Stimulated activated CD4-positive, alpha-beta T cell treated with anti-CD3 and anti-CD28 coated beads, TNF-alpha, amount 100 ng/mL, for 48 hours (primary cell): ENCODE measurements around the gene MAPT.
A peak's percentile ranks its signal among the peaks of the same experiment; 100 is the strongest.
"Not testable (repeated sequence)": the region's sequence is repeated elsewhere in the genome, so short reads cannot be mapped to it uniquely, and the experiment has no call there.

ENCODE experiments used
- DNase-seq, 3 donors: peaks; one replicate each; pipeline ENCODE4 v3.0.0-alpha.2; 2020; ENCODE audit warnings: low read depth in 3 of 3

The MAPT gene

DNA sequence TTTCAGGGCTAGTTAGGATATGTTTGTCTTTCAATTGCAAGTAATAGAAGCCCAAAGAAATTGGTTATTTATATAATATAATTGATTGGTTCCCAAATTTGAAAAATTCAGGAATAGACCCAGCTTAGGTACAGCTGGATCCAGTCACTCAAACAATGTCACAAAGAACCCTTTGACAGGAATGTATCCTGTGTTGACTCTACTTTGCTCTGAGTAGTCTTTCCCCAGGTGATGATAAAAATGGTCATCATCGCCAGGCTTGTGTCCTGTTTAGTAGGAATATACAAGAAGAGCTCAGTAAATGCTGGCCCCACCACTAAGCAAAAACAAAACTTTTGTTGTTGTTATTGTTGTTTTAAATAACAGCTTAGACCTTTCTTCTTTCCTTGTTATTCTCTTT, 35.0 kb downstream of the MAPT start:
- DNase-seq, result no peak

DNA sequence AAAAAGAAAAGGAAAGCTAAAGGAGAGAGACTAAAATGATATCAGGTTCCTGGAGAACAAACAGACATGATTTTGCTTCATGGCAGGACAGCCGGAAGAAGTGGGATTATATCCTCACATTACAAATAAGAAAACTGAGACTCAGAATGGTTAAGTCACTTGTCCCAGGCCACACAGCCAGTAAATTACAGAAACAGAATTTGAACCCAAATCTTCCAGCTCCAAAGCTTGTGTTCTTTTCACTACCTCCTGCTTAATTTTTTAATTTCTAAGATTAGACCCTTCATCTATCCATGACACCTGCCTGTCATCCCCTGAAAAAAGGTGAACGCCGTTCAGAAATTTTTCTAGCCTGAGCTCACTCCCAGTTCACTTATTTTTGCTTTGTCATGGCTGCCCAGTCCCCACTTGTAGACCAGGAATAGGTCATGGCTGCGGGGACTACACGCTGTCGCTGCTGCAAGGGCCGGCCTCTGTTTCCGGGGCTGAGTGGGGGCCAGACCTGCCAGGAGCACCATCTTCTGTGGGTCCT, 36.1 kb downstream of the MAPT start:
- DNase-seq, result no peak

DNA sequence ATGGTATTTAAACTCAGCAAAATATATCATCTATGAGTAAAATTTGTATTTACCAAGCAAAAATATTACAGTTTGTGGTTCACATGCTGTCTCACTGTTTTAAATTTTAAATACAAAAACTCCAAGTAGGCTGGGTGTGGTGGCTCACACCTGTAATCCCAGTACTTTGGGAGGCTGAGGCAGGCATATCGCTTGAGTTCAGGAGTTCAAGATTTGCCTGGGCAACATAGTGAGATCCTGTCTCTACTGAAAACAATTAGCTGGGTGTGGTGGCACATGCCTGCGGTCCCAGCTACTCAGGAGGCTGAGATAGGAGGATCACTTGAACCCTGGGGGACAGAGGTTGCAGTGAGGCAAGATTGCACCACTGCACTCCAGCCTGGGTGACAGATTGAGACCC, 37.3 kb downstream of the MAPT start:
- DNase-seq, result no peak

DNA sequence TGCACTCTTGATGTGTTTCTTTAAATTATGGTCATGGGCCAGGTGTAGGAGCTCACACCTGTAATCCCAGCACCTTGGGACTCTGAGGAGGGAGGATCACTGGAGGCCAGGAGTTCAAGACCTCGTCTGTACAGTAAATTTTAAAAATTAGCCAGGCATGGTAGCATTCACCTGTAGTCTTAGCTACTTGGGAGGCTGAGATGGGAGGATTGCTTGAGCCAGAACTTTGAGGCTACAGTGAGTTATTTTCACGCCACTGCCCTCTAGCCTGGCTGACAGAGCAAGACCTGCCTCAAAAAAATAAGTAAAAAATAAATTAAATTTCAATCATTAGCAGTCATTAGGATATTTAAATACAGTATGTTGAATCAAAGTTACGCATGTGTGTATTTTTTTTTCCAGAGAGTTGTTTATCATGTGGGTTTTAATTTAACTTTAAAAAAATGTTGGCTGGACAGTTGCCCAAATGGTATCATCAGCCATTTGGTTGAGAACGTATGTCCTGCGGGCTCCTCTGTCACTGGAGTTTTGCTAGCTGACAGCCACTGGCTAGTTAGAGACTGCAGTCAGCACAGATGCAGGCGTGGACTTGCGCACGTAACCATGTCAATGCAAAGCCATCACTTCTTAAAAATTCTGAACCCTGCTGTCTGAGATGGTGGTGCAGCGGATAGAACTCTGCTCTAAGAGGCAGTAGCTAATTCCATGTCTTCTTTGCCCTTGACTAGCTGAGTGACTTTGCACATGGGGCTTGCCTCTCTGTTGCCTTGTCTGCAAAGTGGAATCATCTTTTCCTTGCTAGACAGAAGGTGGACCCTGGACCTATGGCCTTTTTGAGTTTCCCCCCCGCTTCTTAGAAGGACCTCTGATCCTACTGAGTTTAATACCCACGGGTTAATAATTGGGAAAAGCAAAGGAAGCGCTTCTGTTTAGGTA, 40.0 kb downstream of the MAPT start:
- DNase-seq, result no peak

DNA sequence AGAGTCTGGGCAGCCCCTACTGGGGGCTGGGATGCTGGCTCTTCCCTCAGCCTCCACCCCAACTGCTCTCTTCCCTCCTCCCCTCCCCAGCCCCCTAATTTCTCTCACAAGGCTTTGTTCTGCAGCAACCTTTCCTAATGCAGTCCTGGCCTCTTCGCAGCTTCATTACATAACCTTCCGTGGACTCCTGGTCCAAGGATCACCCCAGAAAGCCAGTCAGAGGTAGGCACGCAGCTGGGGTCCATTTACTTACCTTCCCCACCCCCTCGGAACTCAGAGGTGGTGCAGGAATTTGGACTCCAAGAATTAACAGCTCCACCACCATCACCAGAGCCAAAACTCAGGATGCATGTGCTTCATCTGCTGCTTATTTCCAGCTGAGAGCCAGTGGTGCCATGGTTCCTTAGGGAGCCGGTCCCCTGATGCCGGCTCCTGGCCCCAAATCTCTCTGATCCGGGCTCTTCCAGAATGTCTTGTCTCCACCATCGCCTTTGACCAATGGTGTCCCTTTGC, 40.9 kb downstream of the MAPT start:
- no peak for DNase-seq

DNA sequence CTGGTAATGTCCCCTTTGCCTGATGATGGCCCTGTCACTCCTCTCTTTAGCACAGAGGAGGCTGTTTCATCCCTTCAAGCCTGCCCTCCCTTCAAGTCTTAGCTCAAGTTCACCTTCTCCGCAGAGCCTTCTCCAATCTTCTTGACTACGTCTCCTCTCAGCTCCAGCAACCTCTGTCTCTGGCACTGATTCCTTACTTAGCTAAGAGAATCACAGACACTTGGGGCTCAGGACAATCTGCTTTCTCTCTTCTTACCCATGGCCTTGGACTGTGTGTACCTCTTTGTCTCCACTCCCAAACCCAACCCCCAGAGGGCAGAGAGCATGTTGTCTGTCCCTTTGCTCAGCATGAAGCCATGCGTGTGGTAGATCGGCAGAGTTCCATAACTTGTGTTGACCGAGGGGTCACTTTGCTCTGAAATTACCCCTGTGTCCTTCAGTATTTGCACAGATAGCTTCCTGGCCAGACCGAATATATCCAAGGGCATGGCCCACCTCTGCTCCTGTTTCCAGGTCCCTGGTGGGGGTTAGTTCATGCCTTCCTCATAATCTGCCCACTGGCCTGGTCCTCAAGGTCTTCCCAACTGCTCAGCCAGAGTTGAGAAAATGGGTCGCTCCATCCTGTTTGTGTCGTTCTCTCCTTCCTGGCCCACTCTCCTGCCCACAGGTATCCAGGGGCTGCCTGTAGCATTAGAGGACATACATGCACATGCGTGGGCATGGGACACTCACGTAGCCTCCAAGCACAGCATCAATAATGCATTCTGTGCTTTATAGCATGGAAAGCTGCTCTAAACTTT, 41.6 kb downstream of the MAPT start:
- no peak for DNase-seq

DNA sequence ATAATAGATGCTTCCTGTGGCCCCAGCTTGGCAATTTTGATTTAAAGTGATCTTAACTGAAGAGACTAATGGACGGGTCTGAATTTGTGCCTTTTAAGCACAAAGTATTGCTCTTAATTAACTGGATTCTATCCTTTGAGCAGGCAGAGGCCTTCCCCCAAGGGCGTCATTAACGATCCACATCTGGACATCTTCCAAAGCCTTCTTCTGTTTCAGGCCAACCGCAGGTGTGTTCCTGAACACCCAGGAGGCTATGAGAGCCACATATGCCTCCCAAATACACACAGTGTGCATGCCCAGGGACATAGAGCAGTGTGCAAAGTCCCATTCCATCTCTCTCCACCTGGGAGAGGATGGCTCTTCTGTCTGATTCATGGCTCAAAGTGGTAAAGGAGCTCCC, 42.3 kb downstream of the MAPT start:
- DNase-seq, result no peak

DNA sequence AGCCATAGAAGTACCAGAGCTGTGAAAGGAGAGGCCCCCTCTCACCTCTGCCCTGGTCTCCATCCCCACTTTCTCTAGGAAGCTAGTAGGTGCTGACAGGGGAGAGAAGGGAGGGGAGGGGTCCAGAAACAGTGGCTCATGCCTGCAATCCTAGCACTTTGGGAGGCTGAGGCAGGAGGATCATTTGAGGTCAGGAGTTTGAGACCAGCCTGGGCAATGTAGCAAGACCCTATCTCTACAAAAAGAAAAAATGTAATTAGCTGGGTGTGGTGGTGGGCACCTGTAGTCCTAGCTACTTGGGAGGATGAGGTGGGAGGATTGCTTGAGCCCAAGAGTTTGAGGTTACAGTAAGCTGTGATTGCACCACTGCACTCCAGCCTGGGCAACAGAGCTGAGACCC, 42.8 kb downstream of the MAPT start:
- not testable (repeated sequence) for DNase-seq

DNA sequence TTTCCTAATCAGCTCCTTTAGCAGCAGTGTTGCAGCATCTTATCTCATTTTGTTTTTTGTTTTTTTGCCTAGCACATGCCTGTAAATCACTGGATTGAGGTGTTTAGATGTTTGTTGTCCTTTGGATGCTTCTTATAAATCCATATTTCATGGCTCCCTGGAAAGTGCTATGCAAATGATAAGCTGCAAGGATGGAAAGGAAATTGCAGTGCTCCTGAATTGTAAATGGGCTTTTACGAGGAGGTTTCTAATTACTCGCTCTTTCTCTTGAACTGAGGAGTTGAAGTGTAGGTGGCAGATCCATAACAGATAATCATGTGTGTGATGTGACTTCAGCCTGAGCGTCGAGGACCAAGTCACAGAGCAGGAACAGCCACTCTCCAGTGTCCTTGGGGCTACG, 45.0 kb downstream of the MAPT start:
- no peak for DNase-seq

DNA sequence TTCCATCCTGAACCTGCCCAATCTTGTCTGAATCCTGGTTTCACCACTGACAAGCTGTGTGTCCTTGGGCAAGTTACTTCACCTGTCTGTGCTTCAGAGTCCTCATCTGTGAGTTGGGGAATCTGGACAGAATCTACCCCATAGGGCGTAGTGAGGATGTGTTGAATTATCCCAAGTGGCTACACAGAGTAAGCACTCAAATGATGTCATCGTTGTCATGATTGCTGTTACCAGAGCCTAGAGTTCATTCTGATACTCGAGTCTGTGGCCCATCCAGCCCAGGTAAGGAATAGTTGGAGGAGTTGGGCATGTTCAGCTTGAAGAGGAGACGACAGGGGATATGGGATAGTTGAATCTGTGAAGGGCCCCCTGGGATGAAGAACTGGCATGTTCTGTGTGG, 45.9 kb downstream of the MAPT start:
- DNase-seq, result no peak

DNA sequence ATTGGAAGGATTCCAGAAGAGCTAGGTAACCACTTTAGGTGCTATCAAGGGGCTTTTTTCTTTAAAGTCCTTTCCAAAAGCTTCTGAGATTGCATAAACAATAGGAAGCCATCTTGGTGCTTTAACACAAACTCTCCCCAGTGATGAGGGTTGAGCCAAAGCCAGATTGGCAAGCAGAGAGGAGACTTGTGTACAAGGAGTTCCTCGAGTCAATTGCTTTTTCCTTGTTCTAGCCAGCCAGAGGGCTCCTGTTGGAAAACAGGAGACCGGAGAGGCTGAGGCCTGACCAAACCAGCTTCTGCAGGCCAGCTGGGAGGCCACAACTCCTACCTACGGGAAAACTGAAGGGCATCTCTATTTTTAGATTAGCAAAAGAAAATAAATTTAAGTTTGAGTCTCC, 46.5 kb downstream of the MAPT start:
- DNase-seq, result no peak

DNA sequence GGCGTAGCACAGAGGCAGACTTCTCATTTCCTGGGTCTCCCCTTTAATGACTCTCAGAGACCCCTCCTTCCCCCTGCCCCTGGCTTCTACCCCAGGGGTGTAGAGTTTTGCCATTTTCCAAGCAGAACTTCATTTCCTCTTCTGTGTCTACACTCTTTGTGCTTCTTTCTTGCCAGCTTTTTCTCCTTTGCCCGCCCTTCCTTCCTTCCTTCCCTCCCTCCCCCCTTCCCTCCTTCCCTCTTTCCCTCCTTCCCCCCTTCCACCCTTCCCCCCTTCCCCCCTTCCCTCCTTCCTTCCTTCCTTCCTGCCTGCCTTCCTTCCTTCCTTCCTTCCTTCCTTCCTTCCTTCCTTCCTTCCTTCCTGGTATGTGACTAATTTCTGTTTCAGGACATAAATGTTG, 47.0 kb downstream of the MAPT start:
- no peak for DNase-seq

DNA sequence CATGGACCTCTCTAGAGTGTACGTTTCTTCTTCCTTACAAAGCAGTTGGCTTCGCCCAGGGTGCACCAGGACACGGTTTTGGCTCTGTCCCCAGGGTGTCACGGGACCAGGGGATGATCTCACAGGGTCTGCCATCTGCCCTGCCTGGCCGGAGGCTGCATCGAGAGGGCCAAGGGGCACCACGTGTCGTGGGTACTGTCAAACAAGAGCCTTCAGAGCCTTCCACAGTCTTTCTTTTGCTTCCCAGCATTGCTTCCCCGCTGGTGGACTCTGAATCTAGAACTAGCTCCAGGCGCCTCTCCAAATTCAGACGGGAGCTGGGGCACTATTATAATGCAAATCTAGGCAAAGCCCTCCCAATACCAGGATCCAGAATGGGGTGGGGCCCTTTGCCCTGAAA, 47.9 kb downstream of the MAPT start:
- no peak for DNase-seq

DNA sequence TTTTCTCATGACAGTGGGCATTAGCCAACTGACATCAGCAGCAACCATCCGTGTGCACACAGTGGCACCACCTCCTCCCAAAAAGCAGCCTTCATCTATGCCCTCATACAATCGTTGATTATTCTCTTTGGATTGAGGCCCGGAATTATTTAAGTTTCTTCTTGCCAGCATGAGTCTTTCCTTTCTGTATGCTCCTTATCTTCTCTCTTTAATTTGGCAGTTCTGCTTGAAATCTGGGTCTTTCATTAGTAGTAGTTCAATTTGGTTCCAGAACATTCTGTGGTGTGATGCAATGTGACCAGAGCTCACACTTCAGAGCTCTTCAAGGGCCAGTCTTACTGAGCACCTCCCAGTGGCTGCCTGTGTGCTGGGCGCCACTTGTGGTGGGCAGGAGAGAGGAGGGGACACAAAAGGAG, 52.5 kb downstream of the MAPT start:
- no peak for DNase-seq

DNA sequence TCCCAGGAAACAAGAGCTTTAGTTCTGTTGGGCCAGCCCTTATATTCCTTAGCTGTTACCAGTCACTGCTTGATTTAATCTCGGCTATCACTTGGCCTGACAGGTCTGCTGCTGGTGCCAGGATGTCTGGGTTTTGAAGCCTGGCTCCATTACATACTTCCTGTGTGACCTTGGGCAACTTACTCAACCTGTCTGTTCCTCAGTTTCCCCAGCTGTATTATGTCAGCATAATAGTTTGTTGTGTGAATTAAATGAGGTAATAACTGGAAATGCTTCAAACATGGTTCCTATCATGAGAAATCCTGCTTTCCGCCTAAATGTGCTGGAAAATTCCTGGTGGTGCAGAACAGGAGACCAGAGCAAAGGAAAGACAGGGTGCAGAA, 54.1 kb downstream of the MAPT start:
- DNase-seq, result no peak

DNA sequence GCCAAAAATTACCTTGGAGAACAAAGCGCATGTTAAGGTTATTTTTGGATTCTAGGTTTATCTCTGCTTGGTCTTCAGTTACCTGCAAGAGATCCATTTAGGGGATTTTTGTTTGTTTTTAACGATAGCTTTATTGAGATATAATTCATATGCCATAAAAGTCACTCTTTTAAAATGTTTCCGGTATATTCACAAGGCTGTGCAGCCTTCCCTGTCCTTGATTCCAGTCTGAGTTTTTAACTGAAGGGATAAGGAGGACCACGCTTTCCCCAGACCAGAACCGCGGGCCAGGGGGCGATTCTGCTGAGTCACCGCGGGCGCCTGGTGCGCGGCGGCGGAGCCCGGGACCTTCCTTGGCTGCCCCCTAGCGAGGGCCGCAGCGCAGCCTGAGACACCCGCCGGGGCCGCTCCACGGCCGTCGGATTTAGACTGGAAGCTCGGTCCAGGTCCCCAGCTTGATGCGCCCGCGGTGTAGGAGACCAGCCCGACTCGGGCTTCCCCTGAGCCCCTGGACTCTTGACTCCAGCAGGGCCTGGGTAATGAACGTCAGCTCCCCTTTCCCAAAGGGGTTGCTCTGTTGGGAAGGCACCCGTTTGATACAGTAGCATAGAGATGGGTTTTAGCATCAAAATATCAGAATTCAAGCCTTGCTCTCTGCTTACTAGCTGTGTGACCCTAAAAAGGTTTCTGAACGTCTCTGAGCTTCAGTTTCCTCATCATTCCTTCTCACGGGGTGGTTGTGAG, 54.7 kb downstream of the MAPT start:
- DNase-seq, result peak; percentile 26 to 53 (median 48)

DNA sequence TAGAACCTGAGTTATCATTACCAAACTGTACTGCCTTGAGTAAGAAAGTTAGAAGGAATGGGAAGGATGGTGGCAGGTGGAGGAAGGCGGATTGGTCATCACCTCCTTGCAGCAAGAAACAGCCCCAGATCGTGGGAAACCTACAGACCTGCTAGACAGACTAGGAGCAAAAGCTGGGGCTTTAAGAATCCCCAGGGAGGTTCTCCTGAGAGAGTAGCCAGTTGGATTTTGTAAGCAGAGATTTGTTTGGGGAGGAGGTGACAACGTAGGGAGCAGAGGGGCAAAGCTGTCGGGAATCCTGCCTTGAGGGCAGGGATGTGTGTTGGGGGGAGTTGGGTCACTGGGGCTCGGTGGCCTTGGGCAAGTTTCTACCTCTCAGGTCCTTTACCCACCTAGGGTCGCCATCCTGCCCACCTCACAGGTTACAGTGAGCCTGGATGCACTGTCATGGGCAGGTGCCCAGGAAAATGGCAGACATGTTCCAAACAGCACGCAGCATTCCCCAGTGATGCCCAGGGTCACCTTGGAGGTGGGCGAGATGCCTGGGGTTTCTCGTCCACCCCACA, 55.5 kb downstream of the MAPT start:
- no peak for DNase-seq

DNA sequence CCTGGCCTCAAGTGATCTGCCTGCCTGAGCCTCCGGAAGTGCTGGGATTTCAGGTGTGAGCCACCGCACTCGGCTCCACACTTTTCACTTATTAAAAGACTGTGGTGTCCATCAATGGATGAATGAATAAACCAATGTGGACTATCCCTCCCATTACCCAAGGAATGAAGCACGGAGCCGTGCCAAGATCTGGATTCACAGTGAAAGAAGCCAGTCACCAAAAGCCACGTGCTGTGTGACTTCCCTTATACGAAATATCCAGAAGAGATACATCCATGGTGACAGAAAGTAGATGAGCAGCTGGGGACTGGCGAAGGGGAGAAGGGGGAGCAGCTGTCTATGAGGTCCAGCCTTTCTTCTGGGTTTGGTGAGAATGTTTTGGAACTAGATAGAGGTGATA, 56.5 kb downstream of the MAPT start:
- no peak for DNase-seq

DNA sequence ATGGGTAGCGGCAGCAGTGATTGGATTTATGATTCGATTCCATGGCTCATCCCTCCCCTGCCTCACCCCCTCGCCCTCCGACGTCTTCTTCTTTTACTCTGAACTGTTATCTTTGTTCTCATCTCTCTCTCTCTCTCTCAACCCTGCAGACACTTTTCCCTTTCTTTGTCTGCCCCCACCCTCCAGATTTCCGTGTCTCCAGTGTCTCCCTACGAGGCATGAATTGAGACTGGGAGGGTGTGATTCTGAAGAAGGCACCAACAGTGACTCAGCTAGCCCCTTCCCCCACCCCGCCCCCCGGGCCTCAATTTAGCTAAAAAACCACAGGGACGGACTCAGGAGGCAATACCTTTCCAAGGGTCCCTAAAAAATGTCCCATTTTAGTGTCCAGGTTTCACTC, 57.0 kb downstream of the MAPT start:
- DNase-seq, result no peak

DNA sequence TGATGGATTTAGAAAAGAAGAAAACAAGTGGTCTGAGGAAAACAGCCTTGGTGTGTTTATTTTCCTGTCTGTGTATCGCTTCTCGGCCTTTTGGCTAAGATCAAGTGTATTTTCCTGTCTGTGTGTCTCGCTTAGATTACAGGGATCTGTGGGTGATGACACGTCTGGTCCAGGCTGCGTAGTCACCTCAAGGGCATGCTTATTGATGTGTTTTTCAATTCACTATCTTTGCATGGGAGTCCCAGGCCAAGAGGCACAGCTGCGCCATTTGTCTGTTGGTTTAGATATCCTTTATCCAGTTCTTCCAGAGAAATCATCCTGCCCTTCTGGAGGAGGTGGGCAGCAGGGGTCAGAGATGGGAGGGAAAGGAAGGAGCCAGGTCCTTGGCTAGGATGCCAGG, 57.6 kb downstream of the MAPT start:
- DNase-seq, result no peak

DNA sequence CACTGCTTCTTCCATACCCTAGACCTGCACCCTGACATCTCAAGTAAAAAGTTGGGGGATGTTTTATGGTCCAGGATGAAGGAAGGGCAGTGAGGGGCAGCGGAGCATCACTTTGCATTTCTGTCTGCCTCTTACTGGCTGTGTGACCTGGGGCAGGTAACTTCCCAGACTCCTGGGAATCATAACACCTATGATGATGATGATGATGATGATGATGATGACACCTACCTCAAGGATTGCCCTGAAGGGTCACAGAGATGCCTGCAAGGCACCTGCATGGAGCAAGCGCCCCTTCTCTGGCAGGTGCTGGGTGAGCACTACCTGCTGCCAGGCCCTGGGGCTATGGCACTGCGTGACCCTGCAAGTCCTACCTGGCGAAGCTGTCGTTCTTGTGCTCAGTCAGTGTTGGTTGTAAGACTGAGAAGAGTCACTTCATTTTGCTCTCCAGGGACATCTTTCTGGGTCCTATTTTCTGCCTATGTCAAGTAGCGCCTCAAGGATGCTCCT, 58.5 kb downstream of the MAPT start:
- DNase-seq, result no peak
